Right cardiac atrium (tissue), 5 donors: Measurements from ENCODE around the gene FSTL4. TPM values are rescaled to one million over a fixed set of nuclear protein-coding genes. Genes with fewer than 3 reads are reported as not detected.

Experiments
- ATAC-seq, 2 donors: fragments of 200-7000 bp; cut with Tn5 transposase; one replicate each; pipeline versions ENCODE4 v1.8.0 to v1.9.1; 2020; ENCODE audit warnings: moderate library complexity in 2 of 2, mild to moderate bottlenecking in 1 of 2
- DNase-seq, 3 donors: peaks; one replicate each; pipeline ENCODE4 v3.0.0-alpha.2; 2020
- H3K27ac ChIP-seq: one replicate; pipeline ENCODE4 v1.5.1; 2013; ENCODE audit warnings: mild to moderate bottlenecking, low read length, control low read depth, moderate library complexity
- H3K27me3 ChIP-seq: one replicate; pipeline ENCODE4 v1.6.1; 2013; ENCODE audit not compliant: control insufficient read depth, insufficient read depth
- H3K4me1 ChIP-seq: one replicate; pipeline ENCODE4 v1.6.1; 2013; ENCODE audit warnings: low read length; ENCODE audit not compliant: control insufficient read depth, insufficient read depth
- H3K4me3 ChIP-seq: one replicate; pipeline ENCODE4 v1.5.1; 2013; ENCODE audit warnings: low read length, control low read depth
- H3K9me3 ChIP-seq: one replicate; pipeline ENCODE4 v1.6.1; 2013; ENCODE audit warnings: low read length; ENCODE audit not compliant: control insufficient read depth
- WGBS: extraction: QIAGEN DNeasy Blood & Tissue Kit; methylation state at CpG from one replicate; pipeline ENCODE4 v1.1.7; 2013; 5-methylcytosine and 5-hydroxymethylcytosine counted together
- intact Hi-C, 4 donors: fragments of 100-400 bp; cut with DNase I; formaldehyde crosslinking; loops; one replicate each; pipeline versions ENCODE4 v1.11.0 to v1.14.0; 2022 to 2023
- polyA plus RNA-seq: library from polyadenylated mRNA; stranded (reverse); fragments of 200-250 nt; gene quantifications from one replicate; pipeline ENCODE4 v1.2.3, GENCODE V29; 2013
- total RNA-seq, 4 donors: library from RNA; stranded (reverse); fragmentation: NEBNext Ultra II Directional; extraction: Animal tissue kit (Norgen Biotek cat#: 25700); gene quantifications; one replicate each; pipeline ENCODE4 v1.2.1, GENCODE V29; 2021
- donor health status: healthy with polysubstance abuse.
- donor health status: DM: no; HTN: yes; CAD: no.
- donor health status: DM: no; HTN: no; CAD: no.
- donor health status: DM: no; HTN: yes; CAD: no; lungs with severe emphysema.
- donor health status: DM: yes; HTN: yes; CAD: no.

Gene FSTL4
- total and polyA plus RNA-seq, 5 donors, result not detected

DNA sequence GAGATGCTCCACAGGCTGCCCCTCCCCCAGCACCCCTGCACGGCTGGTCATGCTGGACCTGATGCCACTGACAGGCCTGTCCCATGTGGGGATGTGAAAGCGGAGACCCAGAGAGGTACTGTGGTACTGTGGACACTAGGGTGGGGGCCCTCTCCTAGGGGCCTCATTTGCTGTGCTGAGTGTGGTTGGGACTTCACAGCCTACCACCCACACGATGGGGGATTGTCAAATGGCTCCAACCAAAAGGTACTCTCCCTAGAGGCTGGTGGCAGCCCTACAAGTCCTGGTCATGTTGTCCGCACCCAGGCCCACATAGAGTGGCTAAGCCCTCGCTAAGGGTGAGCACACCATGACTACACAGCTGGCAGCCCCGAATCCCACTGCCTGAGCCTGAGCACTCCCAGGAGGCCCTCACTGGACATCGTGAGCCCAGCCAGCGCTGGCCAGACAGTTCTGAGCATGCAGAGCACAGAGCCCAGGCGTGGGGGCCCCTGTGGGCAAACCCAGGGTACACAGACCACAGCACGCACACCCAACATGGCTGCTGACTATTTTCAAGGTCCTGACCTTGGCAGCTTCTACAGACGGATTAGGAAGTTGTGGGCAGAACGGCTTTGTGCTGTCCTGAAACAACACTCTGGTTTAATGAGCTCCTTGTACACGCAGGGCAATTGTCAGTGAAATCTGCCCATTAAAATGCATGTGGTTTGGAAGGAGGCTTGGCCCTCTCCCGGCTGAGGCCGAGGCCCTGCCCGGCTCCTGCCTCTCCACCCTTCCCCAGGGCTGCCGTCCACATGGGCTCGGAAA, 346.4 kb downstream of the FSTL4 start:
- Histone ChIP-seq H3K27ac (no peak overlapping the region), H3K4me1 (no peaks in the 10 kb centered on the region), H3K27me3 (no peaks in the 10 kb centered on the region), H3K9me3 (no peaks in the 10 kb centered on the region), H3K4me3 (no peak overlapping the region)
- WGBS, result 73% methylated on average over 18 of the region's 18 CpGs
- peak; percentile 24 to 29 for ATAC-seq
- DNase-seq, result no peak
- intact Hi-C loops, result no loop called here

DNA sequence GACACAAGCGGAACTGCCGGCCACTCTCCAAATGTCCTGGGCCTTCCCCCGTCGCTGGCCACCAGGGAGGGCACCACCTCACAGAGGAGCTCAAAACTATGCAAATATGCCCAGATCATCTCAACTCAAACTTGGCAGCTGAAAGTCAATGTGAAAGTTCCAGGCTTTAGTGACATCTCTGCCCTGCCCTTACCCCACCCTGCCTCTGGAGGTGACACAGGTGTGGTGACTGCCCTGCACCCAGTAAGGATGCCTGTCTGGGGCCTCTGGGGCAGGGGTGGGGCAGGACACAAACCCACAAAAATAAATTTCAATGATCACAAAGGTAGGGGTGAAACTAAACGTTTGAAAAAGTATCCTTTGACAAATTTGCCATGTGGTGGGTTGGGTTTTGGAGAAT, 347.1 kb downstream of the FSTL4 start:
- DNase-seq (no peak), ATAC-seq (no peak)
- no peak overlapping the region for H3K27ac ChIP-seq
- H3K4me1 ChIP-seq, result no peaks in the 10 kb centered on the region
- no peaks in the 10 kb centered on the region for H3K27me3 ChIP-seq
- intact Hi-C loops, result no loop called here
- no peak overlapping the region for H3K4me3 ChIP-seq
- 82% methylated on average over 5 of the region's 5 CpGs for WGBS
- H3K9me3 ChIP-seq, result no peaks in the 10 kb centered on the region

GRCh38 chr5:133262690-133263089, 349.7 kb downstream of the FSTL4 start:
- H3K27me3 ChIP-seq, result no peaks in the 10 kb centered on the region
- H3K27ac ChIP-seq, result no peak overlapping the region
- H3K4me3 ChIP-seq, result no peak overlapping the region
- 79% methylated on average over 4 of the region's 4 CpGs for WGBS
- H3K4me1 ChIP-seq, result no peaks in the 10 kb centered on the region
- DNase-seq, result no peak
- ATAC-seq, result no peak
- intact Hi-C loops, result no loop called here
- H3K9me3 ChIP-seq, result no peaks in the 10 kb centered on the region

GRCh38 chr5:133261993-133262392, 350.3 kb downstream of the FSTL4 start:
- DNase-seq, result no peak
- Histone ChIP-seq H3K4me3 (no peak overlapping the region), H3K9me3 (no peaks in the 10 kb centered on the region), H3K4me1 (no peaks in the 10 kb centered on the region), H3K27ac (no peak overlapping the region), H3K27me3 (no peaks in the 10 kb centered on the region)
- ATAC-seq, result no peak
- intact Hi-C loops, result no loop called here
- 60% methylated on average over 6 of the region's 6 CpGs for WGBS

- ATAC-seq (no peak), DNase-seq (no peak)
- Histone ChIP-seq H3K27me3 (no peaks in the 10 kb centered on the region), H3K27ac (no peak overlapping the region), H3K9me3 (no peaks in the 10 kb centered on the region), H3K4me3 (no peak overlapping the region), H3K4me1 (no peaks in the 10 kb centered on the region)
- intact Hi-C loops, result no loop called here
- 59% methylated on average over 3 of the region's 3 CpGs for WGBS
Measured at GRCh38 chr5:133260715-133261114, 351.6 kb downstream of the FSTL4 start.

DNA sequence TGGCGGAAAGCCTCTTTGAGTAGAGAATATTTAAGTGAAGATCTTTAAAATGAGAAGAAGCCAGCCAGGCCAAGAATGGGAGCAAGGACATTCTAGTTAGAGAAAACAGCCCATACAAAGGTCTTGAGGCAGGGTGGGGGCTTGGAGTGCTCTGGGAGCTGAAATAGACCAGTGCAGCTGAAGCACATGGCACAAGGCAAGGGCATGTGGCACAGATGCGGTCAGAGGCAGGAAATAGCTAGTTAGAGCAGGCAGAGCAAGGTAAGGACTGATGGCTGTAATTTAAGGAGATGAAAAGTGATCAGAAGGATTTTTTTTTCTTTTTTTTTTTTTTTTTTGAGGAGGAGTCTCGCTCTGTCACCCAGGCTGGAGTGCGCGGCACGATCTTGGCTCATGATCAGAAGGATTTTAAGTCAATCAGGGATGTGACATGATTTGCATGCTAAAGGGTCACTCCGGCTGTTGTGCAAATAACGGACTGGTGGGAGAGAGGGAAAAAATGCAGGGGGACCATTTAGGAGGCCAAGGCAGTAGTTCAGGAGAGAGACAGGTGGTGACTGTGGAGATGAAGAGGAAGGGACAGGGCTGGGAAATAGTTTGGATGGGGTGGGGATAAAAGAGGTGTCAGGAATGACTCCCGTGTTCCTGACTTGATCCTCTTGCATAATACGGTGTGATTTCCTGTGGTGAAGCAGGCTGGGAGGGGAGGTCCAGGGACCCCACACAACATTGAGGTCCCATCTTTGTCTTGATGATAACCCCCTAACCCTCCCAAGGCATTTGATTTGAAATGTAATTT, 352.9 kb downstream of the FSTL4 start:
- ATAC-seq (no peak), DNase-seq (no peak)
- no peaks in the 10 kb centered on the region for H3K9me3 ChIP-seq
- no peak overlapping the region for H3K27ac ChIP-seq
- H3K4me3 ChIP-seq, result no peak overlapping the region
- no peaks in the 10 kb centered on the region for H3K27me3 ChIP-seq
- no peaks in the 10 kb centered on the region for H3K4me1 ChIP-seq
- 55% methylated on average over 10 of the region's 10 CpGs for WGBS
- intact Hi-C loops, result loop anchor here in 1 of 4 donors (10.0 kb wide), 1 partner anchor 145 kb away; no protein-coding TSS in a partner anchor

DNA sequence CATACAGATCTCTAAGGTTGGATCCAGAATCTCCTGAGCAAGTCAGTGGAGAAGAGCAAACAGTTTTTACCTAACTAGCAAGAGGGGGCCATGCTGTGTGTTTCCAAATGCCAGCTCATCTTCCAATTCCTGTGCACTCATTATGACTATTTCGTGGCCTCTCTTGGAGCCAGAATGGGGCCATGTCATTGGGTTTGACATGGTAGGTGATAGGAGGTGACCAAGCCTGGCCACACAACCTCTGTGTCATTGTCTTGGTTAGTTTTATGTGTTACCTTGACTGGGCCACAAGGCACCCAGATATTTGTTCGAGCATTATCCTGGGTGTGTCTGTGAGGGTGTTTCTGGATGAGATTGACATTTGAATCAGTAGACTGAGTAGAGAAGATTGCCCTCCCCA, 354.4 kb downstream of the FSTL4 start:
- Histone ChIP-seq H3K4me1 (no peaks in the 10 kb centered on the region), H3K27me3 (no peaks in the 10 kb centered on the region), H3K9me3 (no peaks in the 10 kb centered on the region), H3K4me3 (no peak overlapping the region), H3K27ac (no peak overlapping the region)
- 88% methylated on average over 2 of the region's 2 CpGs for WGBS
- DNase-seq (no peak), ATAC-seq (no peak)
- intact Hi-C loops, result loop anchor here in 1 of 4 donors (10.0 kb wide), 1 partner anchor 143 kb away; no protein-coding TSS in a partner anchor

GRCh38 chr5:133256276-133256675, 356.1 kb downstream of the FSTL4 start:
- H3K27me3 ChIP-seq, result no peaks in the 10 kb centered on the region
- ATAC-seq, result no peak
- no peak overlapping the region for H3K4me3 ChIP-seq
- H3K9me3 ChIP-seq, result no peaks in the 10 kb centered on the region
- no peaks in the 10 kb centered on the region for H3K4me1 ChIP-seq
- DNase-seq, result no peak
- WGBS, result 82% methylated on average over 7 of the region's 7 CpGs
- no peak overlapping the region for H3K27ac ChIP-seq
- intact Hi-C loops, result loop anchor here in 1 of 4 donors (10.0 kb wide), 1 partner anchor 141 kb away; no protein-coding TSS in a partner anchor

- DNase-seq, result no peak
- 61% methylated on average over 6 of the region's 6 CpGs for WGBS
- no peaks in the 10 kb centered on the region for H3K9me3 ChIP-seq
- H3K4me1 ChIP-seq, result no peaks in the 10 kb centered on the region
- no peak overlapping the region for H3K27ac ChIP-seq
- intact Hi-C loops, result loop anchor here in 1 of 4 donors (10.0 kb wide), 1 partner anchor 140 kb away; no protein-coding TSS in a partner anchor
- no peaks in the 10 kb centered on the region for H3K27me3 ChIP-seq
- H3K4me3 ChIP-seq, result no peak overlapping the region
- no peak for ATAC-seq
Measured at GRCh38 chr5:133254803-133255202, 357.5 kb downstream of the FSTL4 start.

- Histone ChIP-seq H3K27ac (no peak overlapping the region), H3K9me3 (no peaks in the 10 kb centered on the region), H3K27me3 (no peaks in the 10 kb centered on the region), H3K4me1 (no peaks in the 10 kb centered on the region), H3K4me3 (no peak overlapping the region)
- ATAC-seq (no peak), DNase-seq (no peak)
- WGBS, result 88% methylated on average over 1 of the region's 1 CpG
- intact Hi-C loops, result loop anchor here in 1 of 4 donors (10.0 kb wide), 1 partner anchor 139 kb away; no protein-coding TSS in a partner anchor
Measured at GRCh38 chr5:133253671-133254070, 358.7 kb downstream of the FSTL4 start.

GRCh38 chr5:133253070-133253469, 359.3 kb downstream of the FSTL4 start:
- ATAC-seq, result no peak
- H3K27me3 ChIP-seq, result no peaks in the 10 kb centered on the region
- H3K9me3 ChIP-seq, result no peaks in the 10 kb centered on the region
- no peak overlapping the region for H3K27ac ChIP-seq
- H3K4me1 ChIP-seq, result no peaks in the 10 kb centered on the region
- DNase-seq, result no peak
- H3K4me3 ChIP-seq, result no peak overlapping the region
- 89% methylated on average over 6 of the region's 6 CpGs for WGBS
- intact Hi-C loops, result loop anchor here in 1 of 4 donors (10.0 kb wide), 1 partner anchor 138 kb away; no protein-coding TSS in a partner anchor
